GM04504 (cell line): ENCODE data around the gene HSPG2.
A peak's percentile ranks its signal among the peaks of the same experiment; 100 is the strongest.
"Not testable (repeated sequence)": the region's sequence is repeated elsewhere in the genome, so short reads cannot be mapped to it uniquely, and the experiment has no call there.

Experiments
- DNase-seq: peaks from one replicate; pipeline ENCODE4 v3.0.0-alpha.2; 2012; ENCODE audit warnings: low read depth

Gene HSPG2

GRCh38 chr1:21937034-21937371 lies at the start of gene HSPG2:
HSPG2 (minus strand) TSS chr1:21937310; CDS start chr1:21937217, 93 bp downstream.
- DNase-seq, result no peak

GRCh38 chr1:21986386-21986785 lies 49.3 kb upstream of the HSPG2 start:
- not testable (repeated sequence) for DNase-seq

GRCh38 chr1:21985893-21986292 lies 48.8 kb upstream of the HSPG2 start:
- not testable (repeated sequence) for DNase-seq

- DNase-seq, result not testable (repeated sequence)
Observed at GRCh38 chr1:21983539-21983938, 46.4 kb upstream of the HSPG2 start.

GRCh38 chr1:21982122-21982521 lies 45.0 kb upstream of the HSPG2 start:
- not testable (repeated sequence) for DNase-seq

- DNase-seq, result not testable (repeated sequence)
Observed at GRCh38 chr1:21981253-21981652, 44.1 kb upstream of the HSPG2 start.

GRCh38 chr1:21980515-21981220 lies 43.6 kb upstream of the HSPG2 start:
- DNase-seq, result not testable (repeated sequence)

GRCh38 chr1:21978209-21978608 lies 41.1 kb upstream of the HSPG2 start:
- not testable (repeated sequence) for DNase-seq

GRCh38 chr1:21976703-21977239 lies 39.7 kb upstream of the HSPG2 start, which contains the start of gene CELA3B:
CELA3B (plus strand) TSS chr1:21977022; CDS start chr1:21977040, 18 bp downstream.
- not testable (repeated sequence) for DNase-seq

- DNase-seq, result not testable (repeated sequence)
Observed at GRCh38 chr1:21975296-21975695, 38.2 kb upstream of the HSPG2 start.

GRCh38 chr1:21974699-21975098 lies 37.6 kb upstream of the HSPG2 start:
- DNase-seq, result not testable (repeated sequence)

GRCh38 chr1:21973948-21974347 lies 36.8 kb upstream of the HSPG2 start:
- DNase-seq, result not testable (repeated sequence)

- not testable (repeated sequence) for DNase-seq
Observed at GRCh38 chr1:21972973-21973441, 35.9 kb upstream of the HSPG2 start.

- not testable (repeated sequence) for DNase-seq
Observed at GRCh38 chr1:21970523-21970922, 33.4 kb upstream of the HSPG2 start.

GRCh38 chr1:21969066-21969465 lies 32.0 kb upstream of the HSPG2 start:
- not testable (repeated sequence) for DNase-seq

- DNase-seq, result not testable (repeated sequence)
Observed at GRCh38 chr1:21967216-21967615, 30.1 kb upstream of the HSPG2 start.

- DNase-seq, result peak; percentile 65
Observed at GRCh38 chr1:21966247-21967000, 29.3 kb upstream of the HSPG2 start.

- DNase-seq, result peak; percentile 44
Observed at GRCh38 chr1:21963477-21964217, 26.5 kb upstream of the HSPG2 start.

GRCh38 chr1:21961799-21962198 lies 24.7 kb upstream of the HSPG2 start:
- no peak for DNase-seq

- no peak for DNase-seq
Observed at GRCh38 chr1:21961337-21961736, 24.2 kb upstream of the HSPG2 start.

- no peak for DNase-seq
Observed at GRCh38 chr1:21956720-21957552, 19.8 kb upstream of the HSPG2 start.
